Adrenal gland (tissue), 5 donors: ENCODE data around the gene RBM28.

ENCODE experiments used
- CTCF ChIP-seq, 6 experiments: fragments of 450-650 bp in 4 of 6; fragments of 200-600 bp in 2 of 6; sonication (generic) in 1 of 6; IDR thresholded peaks; 1 replicate in 5 of 6; 2 replicates in 1 of 6; pipeline versions ENCODE4 v1.5.1 to v1.8.0; 2016 to 2021; ENCODE audit warnings: antibody characterized with exemption in 6 of 6, mild to moderate bottlenecking in 2 of 6, moderate library complexity in 1 of 6
- POLR2A ChIP-seq, 2 donors: fragments of 450-650 bp; IDR thresholded peaks; one replicate each; pipeline ENCODE4 v1.6.1; 2017; ENCODE audit warnings: antibody characterized with exemption in 2 of 2, mild to moderate bottlenecking in 2 of 2, moderate library complexity in 1 of 2
- donor health status: DM: no; HTN: no; CAD: no.

GRCh38 chr7:128318691-128319090 lies 25.0 kb downstream of the RBM28 start:
- TF ChIP-seq POLR2A (IDR thresholded peaks at IDR 0.05), result no peak
- TF ChIP-seq CTCF (IDR thresholded peaks at IDR 0.05), result no peak
